GM18505 (cell line): ENCODE data around the gene AATF.

Experiments
- ATAC-seq: cut with Tn5 transposase; IDR thresholded peaks from one replicate; pipeline ENCODE4 v1.9.1; 2021; ENCODE audit not compliant: unreplicated experiment
- POLR2A ChIP-seq: IDR thresholded peaks from 4 replicates; pipeline ENCODE4 v1.6.1; 2011; ENCODE audit warnings: borderline replicate concordance; ENCODE audit not compliant: insufficient read depth, insufficient read length; ENCODE audit errors: extremely low read depth

The AATF gene

DNA sequence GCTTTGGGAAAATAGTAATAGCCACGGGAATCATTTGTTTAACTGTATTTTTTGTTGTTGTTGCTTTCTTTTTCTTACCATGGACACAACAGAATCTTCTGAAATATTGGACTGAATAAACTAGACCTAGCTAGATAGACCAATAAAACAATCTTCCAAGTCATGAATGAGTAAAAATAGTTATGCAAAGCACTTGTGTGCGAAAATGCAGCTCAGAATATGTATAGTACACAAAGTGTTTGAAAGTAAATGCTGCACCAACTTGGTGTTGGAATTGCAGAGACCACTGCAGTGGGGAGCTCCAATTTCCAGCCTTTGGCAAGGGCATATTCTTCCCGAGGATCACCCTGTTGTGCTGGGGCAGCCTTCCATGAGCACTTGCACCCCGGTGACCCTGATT, 68.0 kb downstream of the AATF start:
- TF ChIP-seq POLR2A: no peak
- ATAC-seq: no peak

DNA sequence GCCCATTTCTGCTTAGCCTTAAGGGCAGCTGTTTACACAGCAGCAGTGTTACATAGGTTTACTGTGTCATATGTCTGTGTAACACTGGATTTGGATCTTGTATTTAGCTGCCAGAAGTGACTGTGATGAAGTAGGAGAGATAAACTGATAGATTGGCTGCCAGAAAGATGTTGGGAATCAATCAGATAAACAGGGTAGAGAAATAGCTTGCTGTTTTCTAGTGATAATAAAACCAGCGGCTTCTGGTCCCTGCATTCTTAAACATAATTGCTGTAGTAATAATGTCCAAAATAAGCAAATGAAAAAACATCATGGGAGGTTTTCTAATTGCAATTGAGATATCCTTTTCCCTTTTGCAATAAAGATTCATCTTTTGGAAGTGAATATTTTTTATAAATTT, 68.7 kb downstream of the AATF start:
- ATAC-seq: no peak

DNA sequence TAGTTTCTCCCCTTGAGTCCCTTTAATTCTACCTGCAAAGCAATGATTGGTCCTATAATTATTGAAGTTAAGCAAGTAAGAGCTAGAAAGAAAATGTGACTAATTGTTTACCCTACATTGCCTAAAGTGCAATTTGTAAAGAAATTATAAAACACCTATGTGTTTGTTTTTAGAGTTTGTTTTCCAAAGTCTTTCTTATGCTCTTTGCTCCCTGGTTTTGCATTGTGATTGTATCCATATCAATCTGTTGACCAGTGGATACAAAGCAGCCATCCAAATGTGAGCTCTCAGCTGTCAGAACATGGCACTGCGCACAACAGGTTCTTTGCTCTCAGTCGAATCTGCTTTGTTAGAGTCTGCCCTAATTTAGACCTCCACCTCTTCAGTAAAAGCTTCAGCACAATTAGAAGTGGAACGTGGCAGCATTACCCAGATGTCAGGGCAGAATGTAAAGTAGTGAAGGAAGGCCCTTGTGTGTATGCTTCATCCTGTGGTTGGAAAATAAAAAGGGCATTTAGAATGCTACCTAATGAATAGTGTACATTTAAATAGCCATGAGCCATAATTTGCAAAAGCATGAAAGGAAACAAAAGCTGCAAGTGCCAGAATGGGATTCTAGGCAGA, 70.5 kb downstream of the AATF start:
- no peak for TF ChIP-seq POLR2A
- no peak for ATAC-seq

More for the DNA sequence above, 68.7 kb downstream of the AATF start:
- TF ChIP-seq POLR2A: no peak

DNA sequence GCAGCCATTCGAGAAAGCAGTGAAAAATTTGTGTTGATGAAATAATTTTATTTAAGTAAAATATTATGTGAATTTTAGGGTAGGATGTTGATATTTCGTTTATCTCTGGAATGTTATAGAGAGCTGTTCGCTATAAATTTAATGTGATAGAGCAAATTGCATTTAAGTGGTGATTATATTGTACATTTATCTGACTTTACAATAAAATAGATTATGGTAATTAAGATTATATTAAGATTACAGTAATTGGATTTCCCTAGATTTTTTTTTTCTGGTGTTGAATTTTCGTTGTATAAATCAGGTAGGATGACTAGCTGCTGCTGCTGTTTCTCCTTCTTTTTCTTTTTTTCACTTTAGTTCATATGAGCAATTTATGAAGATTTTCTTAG, 71.0 kb downstream of the AATF start:
- no peak for TF ChIP-seq POLR2A
- no peak for ATAC-seq

DNA sequence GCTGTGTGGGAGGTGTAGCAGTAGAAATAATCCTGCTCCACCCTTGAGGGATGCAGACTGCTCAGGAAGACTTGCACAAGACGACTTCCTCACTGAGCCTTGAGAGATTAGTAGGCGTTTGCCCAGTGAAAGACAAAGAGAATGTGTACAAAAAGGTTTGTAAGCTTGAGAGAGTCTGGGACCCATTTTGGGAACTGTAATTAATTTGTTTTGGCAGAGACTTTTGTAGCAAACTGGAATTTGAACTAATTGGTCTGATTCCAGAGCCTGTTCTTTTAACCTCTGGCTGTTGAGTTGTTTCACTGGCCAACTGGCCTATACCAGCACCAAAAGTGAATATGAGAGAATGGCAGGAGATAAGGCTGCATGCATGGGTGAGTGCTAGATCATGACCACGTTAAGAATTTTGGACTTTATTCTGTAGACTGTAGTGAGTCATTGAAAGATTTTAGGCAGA, 75.5 kb downstream of the AATF start:
- ATAC-seq: no peak
- no peak for TF ChIP-seq POLR2A

DNA sequence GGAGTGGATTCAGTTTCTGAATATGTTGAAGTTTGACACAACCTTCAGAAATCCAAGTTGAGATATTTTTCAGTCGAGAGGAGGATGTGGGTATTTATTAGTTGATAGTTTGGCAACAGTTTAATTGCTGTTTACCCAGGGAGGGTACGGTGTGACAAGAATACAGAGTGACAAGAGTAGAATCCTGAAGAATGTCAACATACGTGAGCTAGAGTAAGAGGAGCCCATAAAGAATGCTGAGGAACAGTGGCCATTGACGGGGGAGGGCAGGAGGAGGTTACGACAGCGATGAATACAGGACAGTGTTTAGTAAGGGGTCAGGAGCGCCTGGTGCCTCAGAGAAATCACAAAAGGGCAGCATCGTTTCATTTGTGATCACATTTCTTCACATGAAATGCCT, 76.5 kb downstream of the AATF start:
- TF ChIP-seq POLR2A: no peak
- no peak for ATAC-seq

DNA sequence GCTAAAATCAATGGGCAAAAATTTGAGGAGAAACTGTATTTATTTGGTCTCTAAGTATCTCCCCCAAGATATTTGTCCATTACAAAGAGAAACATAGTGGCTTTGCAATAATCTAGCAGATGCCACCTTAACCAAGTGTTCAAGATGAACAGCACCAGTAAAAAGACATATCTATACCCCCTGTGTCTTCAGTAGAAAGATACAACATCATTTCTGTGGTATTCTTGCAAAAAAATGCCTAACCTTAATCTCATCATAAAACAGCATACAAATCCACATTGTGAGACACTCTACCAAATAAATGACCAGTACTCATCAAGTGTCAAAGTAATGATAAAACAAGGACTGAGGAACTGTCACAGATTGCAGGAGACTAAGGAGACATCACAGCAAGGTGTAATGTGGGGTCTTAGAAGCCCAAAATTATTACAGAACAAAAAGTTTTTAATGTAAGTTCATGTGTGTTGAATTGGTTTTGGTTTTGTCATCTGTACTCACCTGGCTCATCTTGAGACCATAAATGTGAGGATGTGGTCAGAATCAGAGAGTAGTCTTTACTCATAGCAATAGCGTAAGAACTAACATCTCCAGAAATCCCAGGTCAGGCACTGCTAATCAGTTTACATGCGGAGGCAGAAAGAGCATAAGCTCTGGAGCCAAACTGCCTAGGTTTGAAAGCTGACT, 77.2 kb downstream of the AATF start:
- ATAC-seq: no peak
- TF ChIP-seq POLR2A: no peak

DNA sequence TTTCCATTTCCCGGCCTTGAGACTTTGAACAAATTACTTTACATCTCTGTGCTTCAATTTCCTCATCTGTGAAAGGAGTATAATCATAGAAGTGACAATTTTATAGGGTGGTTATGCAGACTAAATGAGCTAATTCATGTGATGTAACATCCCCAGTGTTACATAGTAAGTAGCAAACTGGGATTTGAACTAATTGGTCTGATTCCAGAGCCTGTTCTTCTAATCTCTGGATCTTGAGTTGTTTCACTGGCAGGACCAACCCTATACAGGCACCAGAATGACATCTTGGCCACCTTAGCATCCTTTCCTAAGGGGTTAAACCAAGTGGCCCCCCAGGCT, 77.7 kb downstream of the AATF start:
- TF ChIP-seq POLR2A: no peak
- ATAC-seq: no peak

DNA sequence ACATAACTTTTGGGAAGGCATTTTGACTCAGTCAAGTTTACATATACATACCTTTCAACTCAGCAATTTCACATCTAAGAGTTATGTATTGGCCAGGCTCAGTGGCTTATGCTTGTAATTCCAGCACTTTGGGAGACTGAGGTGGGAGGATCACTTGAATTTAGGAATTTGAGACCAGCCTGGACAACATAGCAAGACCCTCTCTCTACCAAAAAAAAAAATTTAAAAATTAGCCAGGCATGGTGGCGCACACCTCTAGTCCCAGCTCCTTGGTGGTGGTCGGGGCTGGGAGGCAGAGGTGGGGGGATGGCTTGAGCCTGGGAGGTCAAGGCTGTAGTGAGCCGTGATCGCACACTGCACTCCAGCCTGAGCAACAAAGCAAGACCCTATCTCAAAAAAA, 79.3 kb downstream of the AATF start:
- no peak for ATAC-seq
- no peak for TF ChIP-seq POLR2A

DNA sequence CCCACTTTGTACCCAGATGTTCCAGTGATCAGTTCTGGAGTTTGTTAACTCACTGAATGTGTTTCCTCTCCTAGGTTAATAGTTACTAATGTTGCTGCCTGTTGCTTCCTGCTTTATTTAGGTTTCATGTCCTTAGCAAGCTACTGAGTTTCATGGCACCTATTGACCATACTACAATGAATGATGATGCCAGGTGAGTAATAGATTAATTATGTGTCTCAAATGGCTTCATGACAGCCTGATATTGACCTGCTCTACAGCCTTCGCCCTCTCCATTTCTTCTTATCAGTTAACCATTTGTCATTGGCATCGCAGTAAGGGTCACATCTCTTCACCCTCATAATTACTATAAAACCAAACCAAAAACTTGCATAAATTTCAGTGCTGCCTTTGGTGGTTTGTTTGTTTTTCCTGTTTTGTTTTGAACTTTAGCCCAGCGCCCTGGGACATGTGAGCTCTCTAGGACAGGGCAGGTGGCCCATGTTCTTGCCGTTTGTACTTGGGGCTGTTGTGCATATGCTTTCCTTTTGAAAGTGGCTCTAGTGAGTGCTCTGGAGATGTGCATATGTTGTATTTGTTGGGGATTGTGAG, 82.8 kb downstream of the AATF start:
- TF ChIP-seq POLR2A: no peak
- ATAC-seq: no peak

DNA sequence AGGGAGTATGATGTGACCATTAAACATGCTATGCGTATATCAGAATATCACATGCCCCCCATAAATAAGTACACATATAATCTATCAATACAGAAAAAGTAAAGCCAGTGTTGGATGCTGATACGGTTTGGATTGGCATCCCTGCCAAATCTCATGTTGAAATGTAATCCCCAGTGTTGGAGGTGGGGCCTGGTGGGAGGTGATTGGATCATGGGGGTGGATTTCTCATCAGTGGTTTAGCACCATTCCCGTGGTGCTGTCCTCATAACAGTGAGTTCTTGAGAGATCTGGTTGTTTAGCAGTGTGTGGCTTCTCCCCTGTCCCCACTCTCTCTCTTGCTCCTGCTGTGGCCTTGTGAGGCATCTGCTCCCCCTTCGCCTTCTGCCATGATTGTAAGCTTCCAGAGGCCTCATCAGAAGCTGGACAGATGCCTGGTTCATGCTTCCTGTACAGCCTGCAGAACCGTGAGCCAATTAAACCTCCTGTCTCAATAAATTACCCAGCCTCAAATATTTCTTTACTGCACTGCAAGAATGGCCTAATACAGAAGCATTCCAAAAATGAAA, 88.9 kb downstream of the AATF start:
- ATAC-seq: no peak
- no peak for TF ChIP-seq POLR2A

DNA sequence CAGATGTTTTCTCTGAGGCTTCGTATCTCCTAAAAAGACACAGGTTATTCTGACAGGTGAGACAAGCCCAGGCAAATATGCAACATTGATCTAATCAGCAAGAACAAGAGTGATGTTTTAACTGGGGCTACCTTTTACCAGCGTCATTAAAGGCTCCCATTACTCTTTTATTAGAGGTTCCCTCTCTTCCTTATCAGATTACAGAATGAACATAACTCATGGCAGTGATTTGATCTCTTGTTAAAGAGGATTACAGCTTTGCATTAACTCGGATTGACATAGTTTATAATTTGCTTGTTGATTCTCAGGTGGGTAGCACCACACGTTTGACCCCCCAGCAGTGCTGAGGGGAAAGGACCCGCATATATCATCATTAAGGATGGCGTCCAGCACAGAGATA, 90.5 kb downstream of the AATF start:
- no peak for ATAC-seq
- no peak for TF ChIP-seq POLR2A

DNA sequence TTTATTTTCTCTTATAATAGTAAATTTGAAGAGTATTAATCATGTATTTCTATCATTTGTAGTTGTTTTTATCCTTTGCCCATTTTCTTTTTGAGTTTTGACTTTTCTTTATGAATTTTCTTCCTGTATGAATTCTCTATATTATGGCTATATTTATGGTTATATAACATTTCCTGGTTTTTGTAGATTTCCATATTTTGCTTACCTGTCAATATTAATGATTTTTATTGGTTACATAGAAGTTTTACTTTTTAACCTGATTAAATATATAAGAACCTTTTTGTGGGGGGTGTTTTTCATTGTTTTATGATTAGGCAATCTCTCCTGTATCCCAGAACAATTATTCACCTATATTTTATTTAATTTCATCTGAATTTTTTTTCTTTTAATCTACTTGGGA, 93.2 kb downstream of the AATF start:
- no peak for ATAC-seq

DNA sequence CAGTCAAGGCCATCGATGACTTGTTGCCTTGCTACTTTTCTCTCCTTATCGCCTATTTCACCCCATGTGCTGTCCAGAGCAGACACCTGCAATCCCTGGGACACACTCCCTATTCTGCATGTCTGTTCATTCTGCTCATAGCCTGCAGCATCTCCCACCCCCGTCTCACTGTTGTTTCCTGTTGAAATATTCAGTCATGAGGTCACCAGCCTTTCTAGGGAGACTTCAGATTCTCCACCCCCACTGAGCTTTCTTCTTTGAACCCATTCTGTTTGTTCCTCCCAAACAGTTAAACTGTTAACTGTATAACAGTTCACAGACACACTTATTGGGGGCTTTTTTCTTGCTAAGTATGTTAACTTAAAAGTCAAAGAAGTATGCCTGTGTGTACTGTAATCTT, 94.4 kb downstream of the AATF start:
- TF ChIP-seq POLR2A: no peak
- no peak for ATAC-seq

More for the DNA sequence above, 93.2 kb downstream of the AATF start:
- TF ChIP-seq POLR2A: no peak
